Stimulated activated CD4-positive, alpha-beta T cell treated with anti-CD3 and anti-CD28 coated beads, TNF-alpha, amount 100 ng/mL, for 48 hours (primary cell): ENCODE results near the gene TXNRD1.
"Not testable (repeated sequence)": the region's sequence is repeated elsewhere in the genome, so short reads cannot be mapped to it uniquely, and the experiment has no call there.

Source experiments
- DNase-seq, 3 donors: peaks; one replicate each; pipeline ENCODE4 v3.0.0-alpha.2; 2020; ENCODE audit warnings: low read depth in 3 of 3

Gene TXNRD1

DNA sequence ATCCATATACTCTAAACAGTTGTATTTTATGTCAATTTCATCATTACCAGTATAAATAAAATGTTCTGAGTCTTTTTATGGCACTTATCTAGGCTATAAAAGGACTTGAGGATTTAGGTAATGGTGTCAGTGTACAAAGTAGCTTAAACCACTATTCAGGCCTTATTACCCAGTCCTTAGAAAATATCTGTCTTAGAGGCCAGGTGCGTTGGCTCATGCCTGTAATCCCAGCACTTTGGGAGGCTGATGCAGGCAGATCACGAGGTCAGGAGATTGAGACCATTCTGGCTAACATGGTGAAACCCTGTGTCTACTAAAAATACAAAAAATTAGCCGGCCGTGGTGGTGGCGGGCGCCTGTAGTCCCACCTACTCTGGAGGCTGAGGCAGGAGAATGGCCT, 112.7 kb downstream of the TXNRD1 start:
- not testable (repeated sequence) for DNase-seq

DNA sequence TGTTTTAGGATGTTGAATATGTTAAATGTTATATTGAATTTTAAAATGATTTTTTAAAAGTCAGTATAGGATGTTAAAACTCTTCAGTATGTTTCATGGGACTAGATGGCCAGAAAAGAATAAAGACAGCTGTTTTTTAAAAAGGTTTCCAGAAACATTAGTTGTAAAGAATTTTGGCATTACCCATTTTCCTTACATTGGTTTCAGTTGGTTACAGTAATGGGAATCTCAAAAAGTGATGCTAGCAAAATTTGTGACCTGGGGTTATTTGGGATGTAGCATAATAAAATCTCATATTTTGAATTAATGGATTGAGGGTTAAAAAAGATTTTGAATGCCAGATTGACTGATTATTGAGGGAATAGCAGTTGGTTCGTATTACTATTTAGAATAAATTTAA, 113.2 kb downstream of the TXNRD1 start:
- DNase-seq: no peak

DNA sequence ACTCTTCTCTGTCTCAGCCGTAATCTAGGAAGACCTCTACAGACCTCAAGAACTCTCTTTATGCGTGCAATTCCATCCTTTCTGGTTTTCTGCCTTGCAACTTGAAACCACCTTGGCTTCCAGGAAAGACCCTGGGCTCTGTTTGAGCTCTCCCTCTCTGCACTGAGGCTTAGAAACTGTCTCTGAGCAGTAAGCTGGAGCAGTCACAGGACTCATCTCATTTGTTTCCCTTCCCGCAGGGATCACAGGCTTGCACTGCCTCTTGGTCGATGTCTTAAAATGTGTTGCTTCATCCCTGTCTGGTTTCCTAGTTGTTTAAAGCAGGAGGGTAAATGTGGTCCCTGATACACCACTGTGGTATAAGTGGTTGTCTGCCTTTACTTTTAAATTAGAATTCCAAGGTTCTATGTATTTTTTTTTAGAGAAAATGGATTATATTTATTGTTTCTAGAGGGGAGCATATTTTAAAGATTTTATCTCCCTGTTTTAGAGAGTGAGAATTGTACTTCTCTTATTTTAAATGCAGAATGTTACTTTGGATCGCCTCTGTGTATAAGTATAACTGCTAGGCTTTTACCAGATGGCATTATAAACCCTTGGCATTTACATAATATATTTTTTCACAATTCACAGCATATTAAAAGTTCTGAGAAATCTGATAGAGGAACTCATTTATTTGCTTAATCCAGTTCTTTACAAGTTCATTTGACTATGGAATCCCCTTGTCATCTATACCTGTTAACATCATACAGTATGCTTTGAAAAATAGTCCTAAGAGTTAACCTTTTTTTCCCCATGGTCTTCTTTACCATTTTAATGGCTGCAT, 114.3 kb downstream of the TXNRD1 start:
- DNase-seq: no peak

DNA sequence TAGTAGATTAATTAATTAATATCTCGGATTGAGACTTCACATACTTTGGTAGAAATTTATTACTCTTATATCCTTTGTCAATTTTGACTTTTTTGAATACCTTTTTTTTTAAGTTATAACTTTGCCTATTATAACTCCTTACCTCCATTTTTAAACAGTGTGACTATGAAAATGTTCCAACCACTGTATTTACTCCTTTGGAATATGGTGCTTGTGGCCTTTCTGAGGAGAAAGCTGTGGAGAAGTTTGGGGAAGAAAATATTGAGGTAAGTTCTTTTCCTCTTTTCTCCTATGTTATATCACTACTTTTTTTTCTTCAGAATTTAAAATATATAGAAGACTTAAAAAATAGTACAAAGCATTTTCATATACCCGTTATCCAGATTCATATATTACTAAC, 115.8 kb downstream of the TXNRD1 start:
- no peak for DNase-seq

DNA sequence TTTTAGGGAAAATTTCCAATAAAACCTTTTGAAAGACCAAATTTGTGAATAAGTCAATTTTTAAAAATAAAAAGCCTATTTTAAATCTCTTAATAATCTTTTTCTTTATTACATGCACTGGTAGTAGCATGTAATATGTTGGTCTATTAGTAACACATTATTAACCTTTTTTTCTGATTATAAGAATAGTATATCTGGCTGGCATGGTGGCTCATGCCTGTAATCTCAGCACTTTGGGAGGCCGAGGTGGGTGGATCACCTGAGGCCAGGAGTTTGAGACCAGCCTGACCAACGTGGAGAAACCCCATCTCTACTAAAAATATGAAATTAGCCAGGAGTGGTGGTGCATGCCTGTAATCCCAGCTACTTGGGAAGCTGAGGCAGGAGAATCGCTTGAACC, 116.7 kb downstream of the TXNRD1 start:
- DNase-seq: not testable (repeated sequence)

DNA sequence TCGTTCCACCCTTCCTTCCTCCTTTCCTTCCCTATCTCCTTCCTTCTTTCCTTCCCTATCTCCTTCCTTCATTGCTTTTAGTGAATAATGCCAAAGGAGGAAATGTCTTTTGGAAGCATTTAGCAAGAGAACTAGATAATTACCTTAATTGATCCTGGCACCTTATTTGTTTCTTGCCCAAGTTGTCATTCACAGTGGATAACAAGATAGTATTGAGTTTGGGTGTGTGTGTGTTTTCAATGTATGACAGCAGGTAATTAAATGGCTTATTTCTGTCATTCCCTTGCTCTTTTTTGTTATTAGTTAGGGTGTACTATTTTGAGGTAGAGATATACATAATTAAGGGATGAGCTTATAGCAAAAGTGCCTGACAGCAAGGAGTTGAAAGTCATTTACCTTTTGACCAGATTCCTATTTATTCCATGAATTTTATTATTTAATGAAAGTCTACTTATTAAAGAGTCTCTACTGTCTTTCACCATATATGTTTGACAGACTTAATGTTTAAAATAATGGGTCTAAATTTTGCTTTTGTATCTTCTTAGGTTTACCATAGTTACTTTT, 118.2 kb downstream of the TXNRD1 start:
- DNase-seq: no peak

DNA sequence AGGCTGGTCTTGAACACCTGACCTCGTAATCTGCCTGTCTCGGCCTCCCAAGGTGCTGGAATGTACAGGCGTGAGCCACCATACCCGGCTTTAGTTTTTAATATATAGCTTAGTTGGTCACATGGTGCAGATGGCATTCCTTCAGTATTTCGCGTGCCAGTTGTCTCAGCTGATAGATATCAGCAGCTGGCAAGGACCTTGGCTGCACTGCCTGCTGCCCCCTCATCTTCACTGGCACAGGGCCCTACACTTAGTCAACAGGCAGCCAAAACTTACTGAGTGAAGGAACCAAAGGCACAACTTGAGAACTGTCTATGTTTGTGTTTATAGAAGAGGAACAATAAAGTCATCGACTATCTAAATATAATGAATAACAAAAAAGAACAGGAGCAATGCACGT, 119.0 kb downstream of the TXNRD1 start:
- no peak for DNase-seq

DNA sequence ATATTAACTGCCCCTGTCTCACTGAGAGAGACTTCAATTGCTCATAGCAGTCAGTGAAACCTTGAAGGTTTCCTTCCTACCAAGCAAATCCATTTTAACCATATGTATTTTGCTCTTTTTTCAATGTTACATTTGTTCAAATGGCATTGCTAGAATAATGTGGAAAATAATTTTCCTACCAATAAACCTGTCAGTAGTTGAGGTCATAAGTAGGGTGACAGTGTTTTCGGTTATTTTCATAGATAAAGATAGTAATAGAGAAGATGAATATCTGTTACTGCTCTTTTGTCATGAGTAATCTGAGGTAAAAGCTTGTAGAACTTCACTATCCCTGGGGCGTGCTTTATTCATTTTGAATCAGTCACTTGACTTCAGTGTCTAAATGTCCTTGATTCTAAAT, 120.5 kb downstream of the TXNRD1 start:
- no peak for DNase-seq

DNA sequence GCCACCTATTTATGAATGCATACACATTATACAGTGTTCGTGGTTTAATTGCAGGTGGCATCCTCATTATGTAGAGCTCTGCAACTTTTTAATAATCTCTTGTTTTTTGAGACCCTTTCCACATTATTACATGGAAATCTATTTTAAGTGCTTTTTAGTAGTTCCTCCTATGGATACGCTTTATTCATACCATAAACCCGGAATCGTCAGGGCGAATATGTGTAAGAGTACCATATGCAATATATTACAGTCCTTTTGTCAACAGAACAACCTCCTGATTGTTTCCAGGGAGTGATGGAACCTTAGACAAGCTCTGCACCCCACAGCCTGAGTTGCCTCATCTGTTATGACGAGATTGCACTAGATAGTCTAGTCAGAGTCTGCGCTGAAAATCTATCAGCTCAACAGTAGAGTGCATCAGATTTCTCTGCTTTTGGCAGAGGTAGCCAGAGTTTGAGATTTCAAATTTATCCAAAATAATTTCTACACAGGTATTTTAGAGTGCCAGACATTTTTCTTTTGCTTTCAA, 121.5 kb downstream of the TXNRD1 start:
- DNase-seq: no peak

DNA sequence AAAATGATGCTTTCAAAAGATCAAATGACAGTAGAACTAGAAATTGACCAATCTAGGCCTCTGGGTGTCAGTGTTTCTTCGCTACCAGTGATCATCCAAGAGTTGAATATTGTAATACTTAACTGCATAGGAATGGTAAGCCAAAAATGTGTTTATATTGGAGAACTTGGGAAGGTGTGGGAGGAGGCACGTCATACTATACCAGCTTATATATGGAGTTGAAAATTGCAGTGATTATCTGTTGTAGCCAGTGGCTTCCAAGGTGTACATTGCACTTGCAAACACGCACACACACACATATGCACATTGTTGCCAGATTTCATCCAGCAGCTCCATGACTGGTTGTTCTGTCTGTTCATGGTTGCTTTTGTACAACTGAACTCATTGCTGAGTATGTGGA, 124.1 kb downstream of the TXNRD1 start:
- DNase-seq: no peak

DNA sequence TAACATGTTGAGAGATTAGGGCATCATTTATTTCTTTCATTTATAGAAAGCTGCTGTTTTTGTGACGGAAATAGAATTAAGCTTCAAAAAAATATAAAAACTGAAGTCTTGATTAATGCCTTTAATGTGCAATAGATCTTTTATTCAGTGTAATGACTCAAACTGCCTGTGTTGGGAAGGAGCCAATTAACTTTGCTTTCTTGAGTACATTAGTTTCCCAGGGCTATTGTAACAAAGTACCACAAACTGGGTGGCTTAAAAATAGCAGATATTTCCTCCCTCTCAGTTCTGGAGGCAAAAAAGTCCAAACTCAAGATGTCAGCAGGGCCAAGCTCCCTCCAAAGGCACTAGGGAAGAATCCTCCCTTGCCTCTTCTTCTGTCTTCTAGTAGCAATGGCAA, 124.6 kb downstream of the TXNRD1 start:
- no peak for DNase-seq

DNA sequence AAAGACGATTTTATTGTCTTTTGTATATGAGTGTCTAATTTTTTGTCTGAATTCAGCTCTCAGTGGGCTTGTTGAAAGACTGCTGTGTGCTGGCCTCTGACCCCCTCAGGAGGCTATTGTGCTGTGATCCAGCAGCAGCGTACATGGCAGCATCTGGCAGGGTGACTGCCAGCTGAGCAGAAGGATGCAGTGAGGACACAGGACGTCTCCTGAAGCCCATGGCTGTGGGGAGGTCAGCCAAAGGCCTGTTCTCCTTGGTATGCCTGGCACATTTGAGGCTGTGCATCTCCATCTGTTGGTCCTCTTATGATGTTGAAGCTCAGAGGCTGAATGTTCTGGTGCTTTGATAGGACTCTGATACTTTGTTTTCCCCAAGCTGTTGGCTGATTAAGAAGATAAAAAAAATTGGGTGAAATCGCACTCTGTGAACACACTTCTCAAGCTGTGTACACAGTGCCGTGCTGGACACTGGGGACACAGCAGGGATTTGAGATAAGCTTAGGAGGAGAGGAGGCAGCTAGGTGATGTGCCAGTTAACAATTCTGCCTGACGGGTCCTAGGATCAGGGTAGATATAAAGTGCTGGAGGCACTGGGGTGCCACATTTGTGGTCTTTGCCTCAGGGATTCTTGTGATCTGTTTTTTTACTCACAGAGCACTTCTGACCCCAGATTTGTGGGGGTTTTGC, 125.5 kb downstream of the TXNRD1 start:
- no peak for DNase-seq

DNA sequence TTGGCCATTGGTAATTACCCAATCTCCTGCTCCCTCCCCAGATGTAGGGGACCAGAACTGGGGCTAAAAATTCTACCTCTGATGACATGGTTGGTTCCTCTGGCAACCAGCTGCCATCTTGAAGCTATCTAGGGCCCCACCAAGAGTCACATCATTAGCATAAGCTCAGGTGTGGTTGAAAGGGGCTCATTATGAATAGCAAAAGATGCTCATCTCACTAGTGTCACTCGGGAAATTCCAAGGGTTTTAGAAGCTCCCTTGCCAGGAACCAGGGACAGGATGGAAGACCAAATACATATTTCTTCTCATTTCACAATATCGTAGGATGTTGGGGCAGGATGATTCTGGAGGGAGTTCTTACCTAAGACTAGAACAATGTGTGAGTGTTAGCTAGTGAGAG, 126.6 kb downstream of the TXNRD1 start:
- no peak for DNase-seq

DNA sequence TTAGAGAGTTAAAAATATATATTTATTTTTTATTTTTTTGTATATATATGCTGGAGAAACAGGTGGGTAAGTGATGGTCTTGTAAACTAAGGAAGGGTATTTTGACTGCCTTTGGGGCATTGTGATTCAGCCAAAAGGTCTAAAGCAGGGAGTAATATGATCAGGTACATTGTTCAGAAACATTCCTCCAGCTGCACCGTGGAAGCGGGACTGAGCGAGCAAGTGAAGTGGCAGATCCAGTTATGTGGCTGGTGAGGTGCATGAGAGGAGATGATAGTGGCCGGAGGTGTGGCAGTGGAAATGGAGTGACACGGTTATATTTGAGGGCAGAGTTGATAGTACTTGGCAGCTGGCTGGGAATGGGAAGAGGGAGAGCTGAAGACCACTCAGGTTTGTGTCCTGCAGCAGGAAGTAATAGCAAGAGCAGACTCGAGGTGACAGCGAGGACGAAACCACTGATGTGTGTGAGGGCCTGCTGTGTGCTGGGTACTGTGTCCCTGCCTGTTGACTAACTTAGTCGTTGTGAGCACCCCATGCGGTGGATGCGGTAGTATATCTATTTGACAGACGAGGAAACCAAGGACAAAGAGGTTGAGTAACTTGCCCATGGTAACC, 127.2 kb downstream of the TXNRD1 start:
- DNase-seq: no peak

DNA sequence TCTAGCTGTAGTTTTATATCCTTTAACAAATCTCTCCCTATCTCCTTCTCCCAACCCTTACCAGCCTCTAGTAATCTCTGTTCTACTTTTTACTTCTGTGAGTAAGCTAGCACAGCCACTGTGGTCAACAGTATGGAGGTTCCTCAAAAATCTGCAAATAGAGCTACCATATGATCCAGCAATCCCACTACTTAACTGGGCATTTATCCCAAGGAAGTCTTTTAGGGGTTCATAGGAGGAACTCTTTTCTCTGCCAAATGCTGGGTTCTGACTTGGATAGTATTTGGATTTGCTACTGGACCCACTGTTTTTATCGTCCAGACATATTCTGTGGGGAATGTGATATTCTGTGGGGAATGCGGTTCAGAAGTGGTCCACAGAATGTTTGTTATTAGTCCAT, 129.1 kb downstream of the TXNRD1 start:
- no peak for DNase-seq

DNA sequence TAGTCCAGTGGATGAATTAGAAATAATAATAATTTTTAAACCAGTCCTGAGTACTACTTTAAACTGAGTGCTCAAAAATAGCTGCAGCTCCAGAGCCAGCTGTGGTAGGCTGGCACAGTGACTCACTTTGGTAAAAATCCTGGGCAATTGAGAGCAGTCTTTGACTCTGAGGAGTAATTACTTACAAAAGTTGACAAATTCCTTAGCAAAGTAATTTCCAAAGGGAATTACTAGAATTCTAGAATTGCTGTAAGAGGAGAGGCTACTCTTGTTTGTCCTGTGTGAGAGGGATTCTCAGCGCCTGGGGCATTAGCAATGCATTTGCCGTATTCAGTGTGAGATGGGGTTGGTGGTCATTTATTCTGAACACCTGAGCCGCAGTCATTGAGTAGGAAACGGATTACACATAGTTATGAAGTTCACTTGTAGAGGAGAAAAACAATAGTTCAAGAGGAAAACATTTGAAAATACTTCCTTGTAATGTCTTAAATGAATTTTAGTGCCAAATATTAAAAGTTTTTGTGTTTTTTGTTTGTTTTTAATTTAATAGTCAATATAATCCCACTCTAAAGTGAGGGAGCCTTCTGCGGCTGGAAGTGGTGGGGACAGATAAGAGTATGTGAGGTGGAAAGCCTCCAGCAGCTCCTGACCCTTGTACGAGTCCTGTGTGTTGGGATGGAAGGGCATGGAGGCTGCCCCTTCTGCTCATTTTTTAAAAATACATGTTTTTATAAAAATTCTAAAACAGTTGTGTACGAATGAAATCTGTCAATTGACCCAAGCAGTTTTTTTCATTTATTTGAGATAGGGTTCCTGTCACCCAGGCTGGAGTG, 129.9 kb downstream of the TXNRD1 start:
- no peak for DNase-seq

DNA sequence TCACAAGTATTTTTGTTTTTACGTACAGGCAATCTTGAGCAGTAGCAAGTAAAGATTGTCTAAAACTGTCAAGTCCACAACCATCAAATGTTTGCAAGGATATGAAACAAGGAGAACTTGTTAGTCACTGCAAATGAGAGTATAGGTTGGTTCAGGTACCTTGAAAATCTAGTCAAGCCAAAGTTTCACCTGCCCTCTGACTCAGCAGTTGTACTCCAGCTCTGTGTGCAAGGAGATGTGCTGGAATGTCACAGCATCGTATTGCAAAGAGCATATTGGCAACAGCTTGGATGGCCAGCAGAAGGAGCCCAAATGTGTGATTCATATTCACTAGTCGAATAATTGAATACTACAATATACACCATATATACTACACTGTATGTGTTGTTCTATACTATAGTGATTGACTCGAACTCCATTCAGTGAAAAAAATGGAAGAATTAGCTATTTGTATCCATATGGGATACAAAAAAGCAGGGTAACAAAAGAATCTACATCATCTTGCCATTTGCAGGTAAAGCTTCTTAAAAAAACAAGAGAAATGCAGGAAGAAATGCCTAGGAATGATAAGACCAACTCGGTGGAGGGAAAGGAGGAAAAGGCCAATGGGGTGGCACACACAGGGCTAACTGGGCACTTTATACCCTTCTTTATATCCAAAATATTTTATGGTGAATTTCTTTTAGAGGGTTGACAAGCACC, 131.9 kb downstream of the TXNRD1 start:
- DNase-seq: no peak

DNA sequence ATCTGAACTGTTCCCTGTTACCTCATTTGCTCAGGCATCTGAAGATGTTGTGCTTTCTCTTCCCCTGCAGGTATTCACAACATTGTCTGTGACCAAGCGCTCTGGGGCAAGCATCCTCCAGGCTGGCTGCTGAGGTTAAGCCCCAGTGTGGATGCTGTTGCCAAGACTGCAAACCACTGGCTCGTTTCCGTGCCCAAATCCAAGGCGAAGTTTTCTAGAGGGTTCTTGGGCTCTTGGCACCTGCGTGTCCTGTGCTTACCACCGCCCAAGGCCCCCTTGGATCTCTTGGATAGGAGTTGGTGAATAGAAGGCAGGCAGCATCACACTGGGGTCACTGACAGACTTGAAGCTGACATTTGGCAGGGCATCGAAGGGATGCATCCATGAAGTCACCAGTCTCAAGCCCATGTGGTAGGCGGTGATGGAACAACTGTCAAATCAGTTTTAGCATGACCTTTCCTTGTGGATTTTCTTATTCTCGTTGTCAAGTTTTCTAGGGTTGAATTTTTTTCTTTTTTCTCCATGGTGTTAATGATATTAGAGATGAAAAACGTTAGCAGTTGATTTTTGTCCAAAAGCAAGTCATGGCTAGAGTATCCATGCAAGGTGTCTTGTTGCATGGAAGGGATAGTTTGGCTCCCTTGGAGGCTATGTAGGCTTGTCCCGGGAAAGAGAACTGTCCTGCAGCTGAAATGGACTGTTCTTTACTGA, 132.9 kb downstream of the TXNRD1 start:
- DNase-seq: no peak

DNA sequence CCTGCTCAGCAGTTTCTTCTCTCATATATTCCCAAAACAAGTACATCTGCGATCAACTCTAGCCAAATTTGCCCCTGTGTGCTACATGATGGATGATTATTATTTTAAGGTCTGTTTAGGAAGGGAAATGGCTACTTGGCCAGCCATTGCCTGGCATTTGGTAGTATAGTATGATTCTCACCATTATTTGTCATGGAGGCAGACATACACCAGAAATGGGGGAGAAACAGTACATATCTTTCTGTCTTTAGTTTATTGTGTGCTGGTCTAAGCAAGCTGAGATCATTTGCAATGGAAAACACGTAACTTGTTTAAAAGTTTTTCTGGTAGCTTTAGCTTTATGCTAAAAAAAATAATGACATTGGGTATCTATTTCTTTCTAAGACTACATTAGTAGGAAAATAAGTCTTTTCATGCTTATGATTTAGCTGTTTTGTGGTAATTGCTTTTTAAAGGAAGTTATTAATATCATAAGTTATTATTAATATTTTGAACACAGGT, 133.5 kb downstream of the TXNRD1 start:
- DNase-seq: no peak
